ENCODE data around the gene ZDHHC7. TPM values are rescaled to one million over a fixed set of nuclear protein-coding genes. Genes with fewer than 3 reads are reported as not detected.

The ZDHHC7 gene
- total and polyA plus RNA-seq, 9 of the 15 experiments (the other 6 are each of a cell fraction or from before 2014, with no cell fraction given), result 1.7 to 49.7 (median 37.4) TPM

DNA sequence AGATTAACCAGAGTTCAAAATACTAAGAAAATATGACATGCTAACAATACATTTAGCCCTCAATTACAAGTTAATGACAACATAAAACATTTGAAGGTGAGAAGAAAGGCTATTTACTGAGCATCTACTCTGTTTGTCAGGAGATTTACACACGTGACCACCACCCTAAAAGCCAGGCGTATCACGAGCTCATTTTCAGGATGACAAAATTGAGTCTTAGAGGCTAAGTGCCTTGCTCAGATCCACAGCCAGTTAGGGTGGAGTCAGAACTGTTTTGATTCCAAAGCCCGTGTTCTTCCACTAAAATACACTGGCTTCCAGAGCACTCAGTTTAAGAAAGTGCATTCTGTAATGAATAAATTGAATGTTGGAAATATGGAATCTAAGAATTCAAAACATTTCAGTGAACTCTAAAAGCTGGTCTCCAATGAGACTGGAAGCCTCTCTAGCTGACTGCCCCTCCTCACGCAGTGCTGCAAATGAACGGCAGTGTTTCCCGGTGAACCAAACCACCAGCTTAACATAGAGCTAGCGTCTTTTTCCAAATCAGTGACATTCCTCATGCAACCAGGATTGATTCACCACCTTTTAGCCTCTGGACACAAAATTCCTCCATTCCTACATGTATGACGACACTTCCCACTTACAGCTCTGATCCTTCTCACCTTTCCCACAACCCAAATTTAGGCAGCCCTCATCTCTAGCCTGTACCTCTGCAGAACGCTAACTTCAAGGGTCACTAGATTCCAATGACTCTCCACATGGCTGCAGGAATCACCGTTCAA lies 5.9 kb downstream of the ZDHHC7 start (continued):
- TF ChIP-seq RAD51 (IDR thresholded peaks at IDR 0.05; ENCODE audit: borderline replicate concordance, low read depth) (peak; percentile 75), RBM22 (IDR thresholded peaks at IDR 0.05; ENCODE audit: low read depth, low read length, poor library complexity, severe bottlenecking) (no peak)
- TF ChIP-seq, protein P1, sequence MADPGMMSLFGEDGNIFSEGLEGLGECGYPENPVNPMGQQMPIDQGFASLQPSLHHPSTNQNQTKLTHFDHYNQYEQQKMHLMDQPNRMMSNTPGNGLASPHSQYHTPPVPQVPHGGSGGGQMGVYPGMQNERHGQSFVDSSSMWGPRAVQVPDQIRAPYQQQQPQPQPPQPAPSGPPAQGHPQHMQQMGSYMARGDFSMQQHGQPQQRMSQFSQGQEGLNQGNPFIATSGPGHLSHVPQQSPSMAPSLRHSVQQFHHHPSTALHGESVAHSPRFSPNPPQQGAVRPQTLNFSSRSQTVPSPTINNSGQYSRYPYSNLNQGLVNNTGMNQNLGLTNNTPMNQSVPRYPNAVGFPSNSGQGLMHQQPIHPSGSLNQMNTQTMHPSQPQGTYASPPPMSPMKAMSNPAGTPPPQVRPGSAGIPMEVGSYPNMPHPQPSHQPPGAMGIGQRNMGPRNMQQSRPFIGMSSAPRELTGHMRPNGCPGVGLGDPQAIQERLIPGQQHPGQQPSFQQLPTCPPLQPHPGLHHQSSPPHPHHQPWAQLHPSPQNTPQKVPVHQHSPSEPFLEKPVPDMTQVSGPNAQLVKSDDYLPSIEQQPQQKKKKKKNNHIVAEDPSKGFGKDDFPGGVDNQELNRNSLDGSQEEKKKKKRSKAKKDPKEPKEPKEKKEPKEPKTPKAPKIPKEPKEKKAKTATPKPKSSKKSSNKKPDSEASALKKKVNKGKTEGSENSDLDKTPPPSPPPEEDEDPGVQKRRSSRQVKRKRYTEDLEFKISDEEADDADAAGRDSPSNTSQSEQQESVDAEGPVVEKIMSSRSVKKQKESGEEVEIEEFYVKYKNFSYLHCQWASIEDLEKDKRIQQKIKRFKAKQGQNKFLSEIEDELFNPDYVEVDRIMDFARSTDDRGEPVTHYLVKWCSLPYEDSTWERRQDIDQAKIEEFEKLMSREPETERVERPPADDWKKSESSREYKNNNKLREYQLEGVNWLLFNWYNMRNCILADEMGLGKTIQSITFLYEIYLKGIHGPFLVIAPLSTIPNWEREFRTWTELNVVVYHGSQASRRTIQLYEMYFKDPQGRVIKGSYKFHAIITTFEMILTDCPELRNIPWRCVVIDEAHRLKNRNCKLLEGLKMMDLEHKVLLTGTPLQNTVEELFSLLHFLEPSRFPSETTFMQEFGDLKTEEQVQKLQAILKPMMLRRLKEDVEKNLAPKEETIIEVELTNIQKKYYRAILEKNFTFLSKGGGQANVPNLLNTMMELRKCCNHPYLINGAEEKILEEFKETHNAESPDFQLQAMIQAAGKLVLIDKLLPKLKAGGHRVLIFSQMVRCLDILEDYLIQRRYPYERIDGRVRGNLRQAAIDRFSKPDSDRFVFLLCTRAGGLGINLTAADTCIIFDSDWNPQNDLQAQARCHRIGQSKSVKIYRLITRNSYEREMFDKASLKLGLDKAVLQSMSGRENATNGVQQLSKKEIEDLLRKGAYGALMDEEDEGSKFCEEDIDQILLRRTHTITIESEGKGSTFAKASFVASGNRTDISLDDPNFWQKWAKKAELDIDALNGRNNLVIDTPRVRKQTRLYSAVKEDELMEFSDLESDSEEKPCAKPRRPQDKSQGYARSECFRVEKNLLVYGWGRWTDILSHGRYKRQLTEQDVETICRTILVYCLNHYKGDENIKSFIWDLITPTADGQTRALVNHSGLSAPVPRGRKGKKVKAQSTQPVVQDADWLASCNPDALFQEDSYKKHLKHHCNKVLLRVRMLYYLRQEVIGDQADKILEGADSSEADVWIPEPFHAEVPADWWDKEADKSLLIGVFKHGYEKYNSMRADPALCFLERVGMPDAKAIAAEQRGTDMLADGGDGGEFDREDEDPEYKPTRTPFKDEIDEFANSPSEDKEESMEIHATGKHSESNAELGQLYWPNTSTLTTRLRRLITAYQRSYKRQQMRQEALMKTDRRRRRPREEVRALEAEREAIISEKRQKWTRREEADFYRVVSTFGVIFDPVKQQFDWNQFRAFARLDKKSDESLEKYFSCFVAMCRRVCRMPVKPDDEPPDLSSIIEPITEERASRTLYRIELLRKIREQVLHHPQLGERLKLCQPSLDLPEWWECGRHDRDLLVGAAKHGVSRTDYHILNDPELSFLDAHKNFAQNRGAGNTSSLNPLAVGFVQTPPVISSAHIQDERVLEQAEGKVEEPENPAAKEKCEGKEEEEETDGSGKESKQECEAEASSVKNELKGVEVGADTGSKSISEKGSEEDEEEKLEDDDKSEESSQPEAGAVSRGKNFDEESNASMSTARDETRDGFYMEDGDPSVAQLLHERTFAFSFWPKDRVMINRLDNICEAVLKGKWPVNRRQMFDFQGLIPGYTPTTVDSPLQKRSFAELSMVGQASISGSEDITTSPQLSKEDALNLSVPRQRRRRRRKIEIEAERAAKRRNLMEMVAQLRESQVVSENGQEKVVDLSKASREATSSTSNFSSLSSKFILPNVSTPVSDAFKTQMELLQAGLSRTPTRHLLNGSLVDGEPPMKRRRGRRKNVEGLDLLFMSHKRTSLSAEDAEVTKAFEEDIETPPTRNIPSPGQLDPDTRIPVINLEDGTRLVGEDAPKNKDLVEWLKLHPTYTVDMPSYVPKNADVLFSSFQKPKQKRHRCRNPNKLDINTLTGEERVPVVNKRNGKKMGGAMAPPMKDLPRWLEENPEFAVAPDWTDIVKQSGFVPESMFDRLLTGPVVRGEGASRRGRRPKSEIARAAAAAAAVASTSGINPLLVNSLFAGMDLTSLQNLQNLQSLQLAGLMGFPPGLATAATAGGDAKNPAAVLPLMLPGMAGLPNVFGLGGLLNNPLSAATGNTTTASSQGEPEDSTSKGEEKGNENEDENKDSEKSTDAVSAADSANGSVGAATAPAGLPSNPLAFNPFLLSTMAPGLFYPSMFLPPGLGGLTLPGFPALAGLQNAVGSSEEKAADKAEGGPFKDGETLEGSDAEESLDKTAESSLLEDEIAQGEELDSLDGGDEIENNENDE (IDR thresholded peaks at IDR 0.05; ENCODE audit: low read depth, low read length), result no peak

All from K562 (cell line).